ENCODE results near the gene KIF16B. TPM values are rescaled to one million over a fixed set of nuclear protein-coding genes. Genes with fewer than 3 reads are reported as not detected.

KIF16B gene
- total and polyA plus RNA-seq, 9 of the 15 experiments (the other 6 are each of a cell fraction or from before 2014, with no cell fraction given), result 1.00 to 10.6 (median 8.5) TPM

DNA sequence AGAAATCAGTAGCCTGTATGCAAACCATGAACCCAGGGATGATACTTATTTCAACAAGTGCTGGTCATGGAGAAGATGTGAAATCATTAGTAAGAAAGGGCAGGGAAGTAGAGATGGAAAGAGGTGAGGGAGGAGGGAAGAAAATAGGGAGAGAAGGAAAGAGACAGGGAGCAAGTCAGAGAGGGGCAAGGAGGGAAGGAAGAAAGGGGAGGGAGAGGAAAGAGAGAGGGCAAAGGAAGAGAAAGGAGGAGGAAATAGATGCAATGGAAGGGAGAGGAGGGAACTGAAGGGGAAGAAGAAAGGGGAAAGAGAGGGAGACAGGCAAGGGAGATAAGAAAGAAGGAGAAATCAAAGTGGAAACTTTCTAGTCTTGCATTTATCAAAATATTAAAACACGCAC, 195.1 kb downstream of the KIF16B start (continued):
- TF ChIP-seq, protein P1, sequence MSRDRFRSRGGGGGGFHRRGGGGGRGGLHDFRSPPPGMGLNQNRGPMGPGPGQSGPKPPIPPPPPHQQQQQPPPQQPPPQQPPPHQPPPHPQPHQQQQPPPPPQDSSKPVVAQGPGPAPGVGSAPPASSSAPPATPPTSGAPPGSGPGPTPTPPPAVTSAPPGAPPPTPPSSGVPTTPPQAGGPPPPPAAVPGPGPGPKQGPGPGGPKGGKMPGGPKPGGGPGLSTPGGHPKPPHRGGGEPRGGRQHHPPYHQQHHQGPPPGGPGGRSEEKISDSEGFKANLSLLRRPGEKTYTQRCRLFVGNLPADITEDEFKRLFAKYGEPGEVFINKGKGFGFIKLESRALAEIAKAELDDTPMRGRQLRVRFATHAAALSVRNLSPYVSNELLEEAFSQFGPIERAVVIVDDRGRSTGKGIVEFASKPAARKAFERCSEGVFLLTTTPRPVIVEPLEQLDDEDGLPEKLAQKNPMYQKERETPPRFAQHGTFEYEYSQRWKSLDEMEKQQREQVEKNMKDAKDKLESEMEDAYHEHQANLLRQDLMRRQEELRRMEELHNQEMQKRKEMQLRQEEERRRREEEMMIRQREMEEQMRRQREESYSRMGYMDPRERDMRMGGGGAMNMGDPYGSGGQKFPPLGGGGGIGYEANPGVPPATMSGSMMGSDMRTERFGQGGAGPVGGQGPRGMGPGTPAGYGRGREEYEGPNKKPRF (IDR thresholded peaks at IDR 0.05; ENCODE audit: low read depth, low read length), result no peak
- TF ChIP-seq KDM5B (IDR thresholded peaks at IDR 0.05; ENCODE audit: insufficient replicate concordance, low read depth, low read length) (no peak), RBM39 (optimal IDR thresholded peaks at IDR 0.05; ENCODE audit: low read depth, low read length) (no peak), NFATC3 (IDR thresholded peaks at IDR 0.05) (no peak), ZNF140 (CRISPR knock-in tag; IDR thresholded peaks at IDR 0.05) (no peak), ZNF644 (tag; IDR thresholded peaks at IDR 0.05; ENCODE audit: low read depth) (no peak), HDGF (IDR thresholded peaks at IDR 0.05) (no peak)
- TF ChIP-seq, protein P2, sequence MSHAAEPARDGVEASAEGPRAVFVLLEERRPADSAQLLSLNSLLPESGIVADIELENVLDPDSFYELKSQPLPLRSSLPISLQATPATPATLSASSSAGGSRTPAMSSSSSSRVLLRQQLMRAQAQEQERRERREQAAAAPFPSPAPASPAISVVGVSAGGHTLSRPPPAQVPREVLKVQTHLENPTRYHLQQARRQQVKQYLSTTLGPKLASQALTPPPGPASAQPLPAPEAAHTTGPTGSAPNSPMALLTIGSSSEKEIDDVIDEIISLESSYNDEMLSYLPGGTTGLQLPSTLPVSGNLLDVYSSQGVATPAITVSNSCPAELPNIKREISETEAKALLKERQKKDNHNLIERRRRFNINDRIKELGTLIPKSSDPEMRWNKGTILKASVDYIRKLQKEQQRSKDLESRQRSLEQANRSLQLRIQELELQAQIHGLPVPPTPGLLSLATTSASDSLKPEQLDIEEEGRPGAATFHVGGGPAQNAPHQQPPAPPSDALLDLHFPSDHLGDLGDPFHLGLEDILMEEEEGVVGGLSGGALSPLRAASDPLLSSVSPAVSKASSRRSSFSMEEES (CRISPR knock-in tag; IDR thresholded peaks at IDR 0.05), result no peak

DNA sequence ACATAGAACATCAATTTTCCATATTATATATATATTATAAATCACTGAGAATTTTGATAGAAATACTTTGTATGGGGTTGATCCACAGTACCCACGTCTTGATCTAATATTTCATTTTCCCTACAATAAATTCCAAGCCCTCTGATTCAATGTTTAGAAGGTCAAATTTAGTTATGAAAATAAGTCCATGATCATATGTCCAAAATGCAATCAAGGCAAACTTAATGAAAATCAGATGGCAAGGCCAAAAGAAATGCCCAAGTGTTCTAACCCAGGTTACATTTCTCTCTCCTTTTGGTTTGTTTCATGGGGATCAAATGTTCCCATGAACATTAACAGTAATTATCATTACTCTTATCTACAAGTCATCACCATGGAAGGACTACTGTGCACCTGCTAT, 203.8 kb downstream of the KIF16B start:
- Histone ChIP-seq H3K4me3 (no peak overlapping the region), H3K4me2 (ENCODE audit: insufficient read depth, low read length) (no peak overlapping the region), H3K9me1 (ENCODE audit: control insufficient read depth, insufficient read depth, low read length) (no peaks in the 10 kb centered on the region), H3K9me3 (replicated peaks; ENCODE audit: control insufficient read depth, insufficient read depth, low read depth, low read length) (no peaks in the 10 kb centered on the region), H3K4me1 (replicated peaks in 1 of 2; ENCODE audit: control insufficient read depth in 2 of 2, insufficient read depth in 2 of 2, low read length in 2 of 2) (no peaks in the 10 kb centered on the region), H3K36me3 (ENCODE audit: control insufficient read depth, insufficient read depth, low read length) (0 out of 3 replicates have a peak, but pooled peaks cover 3% of the 10 kb centered on the region), H2AFZ (ENCODE audit: low read depth, low read length) (no peak overlapping the region), H4K20me1 (replicated peaks; ENCODE audit: control insufficient read depth, insufficient read depth, low read length) (no peaks in the 10 kb centered on the region), H3K27me3 (ENCODE audit: control insufficient read depth in 2 of 2, insufficient read depth in 2 of 2, low read length in 2 of 2) (no peaks in the 10 kb centered on the region), H3K9ac (ENCODE audit: insufficient read depth in 1 of 2, low read depth in 2 of 2, low read length in 2 of 2) (no peak overlapping the region), H3K27ac (ENCODE audit: extremely low read depth, low read depth, low read length) (no peak overlapping the region), H3K79me2 (ENCODE audit: control insufficient read depth, insufficient read depth, low read length) (no peaks in the 10 kb centered on the region)
- DNase-seq (ENCODE audit: extremely low read depth in 1 of 4, low spot score in 3 of 4) (no peak), ATAC-seq (no peak), FAIRE-seq (no peak)
- TF ChIP-seq, protein P3, sequence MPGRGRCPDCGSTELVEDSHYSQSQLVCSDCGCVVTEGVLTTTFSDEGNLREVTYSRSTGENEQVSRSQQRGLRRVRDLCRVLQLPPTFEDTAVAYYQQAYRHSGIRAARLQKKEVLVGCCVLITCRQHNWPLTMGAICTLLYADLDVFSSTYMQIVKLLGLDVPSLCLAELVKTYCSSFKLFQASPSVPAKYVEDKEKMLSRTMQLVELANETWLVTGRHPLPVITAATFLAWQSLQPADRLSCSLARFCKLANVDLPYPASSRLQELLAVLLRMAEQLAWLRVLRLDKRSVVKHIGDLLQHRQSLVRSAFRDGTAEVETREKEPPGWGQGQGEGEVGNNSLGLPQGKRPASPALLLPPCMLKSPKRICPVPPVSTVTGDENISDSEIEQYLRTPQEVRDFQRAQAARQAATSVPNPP (IDR thresholded peaks at IDR 0.05; ENCODE audit: borderline replicate concordance, insufficient read depth, insufficient read length), result no peak
- TF ChIP-seq POLR2H (tag; IDR thresholded peaks at IDR 0.05; ENCODE audit: low read depth) (no peak), ZFP36 (IDR thresholded peaks at IDR 0.05; ENCODE audit: low read depth, low read length, partially characterized antibody) (no peak), ZNF134 (CRISPR knock-in tag; conservative IDR thresholded peaks at IDR 0.05) (no peak), MCM3 (IDR thresholded peaks at IDR 0.05) (no peak), MTA1 (IDR thresholded peaks at IDR 0.05; ENCODE audit: borderline replicate concordance) (no peak)
- intact Hi-C loops (cut with micrococcal nuclease) (no loop called here), in situ Hi-C loops (cut with MboI) (no loop called here)
- CTCF ChIA-PET (ENCODE audit: low intra/inter-chr PET ratio), result no interaction called here
- no TSS peak for BruUV-seq (replicated peaks)
- 13% methylated on average over 1 of the region's 1 CpG for WGBS (ENCODE audit: insufficient coverage, low coverage, missing lambda C conversion rate)
- POLR2A ChIA-PET, result no interaction called here
